Neural progenitor cell (in vitro differentiated cells): ENCODE measurements around the gene SHC2.

Experiments used
- EZH2phosphoT487 ChIP-seq: fragments of 200-600 bp; sonication (generic); IDR thresholded peaks from 2 replicates; pipeline ENCODE4 v1.6.1; 2017; ENCODE audit warnings: antibody characterized with exemption
- TF ChIP-seq, protein P1 (sequence below): fragments of 200-600 bp; sonication (generic); IDR thresholded peaks from 2 replicates; pipeline ENCODE4 v1.5.1; 2017; ENCODE audit warnings: antibody characterized with exemption, mild to moderate bottlenecking

DNA sequence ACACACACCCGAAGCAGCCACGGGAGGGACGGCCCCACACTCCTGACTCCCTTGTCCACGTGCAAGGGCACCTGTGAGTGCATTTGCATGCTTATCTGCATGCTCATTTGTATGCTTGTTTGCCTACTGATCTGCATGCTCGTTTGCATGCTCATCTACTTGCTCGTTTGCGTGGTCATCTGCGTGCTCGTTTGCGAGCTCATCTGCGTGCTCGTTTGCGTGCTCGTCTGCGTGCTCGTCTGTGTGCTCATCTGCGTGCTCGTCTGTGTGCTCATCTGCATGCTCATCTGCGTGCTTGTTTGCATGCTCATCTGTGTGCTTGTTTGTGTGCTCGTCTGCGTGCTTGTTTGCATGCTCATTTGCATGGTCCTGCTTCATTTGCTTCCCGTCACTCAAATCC is 23.8 kb downstream of the SHC2 start:
- TF ChIP-seq, protein P1, sequence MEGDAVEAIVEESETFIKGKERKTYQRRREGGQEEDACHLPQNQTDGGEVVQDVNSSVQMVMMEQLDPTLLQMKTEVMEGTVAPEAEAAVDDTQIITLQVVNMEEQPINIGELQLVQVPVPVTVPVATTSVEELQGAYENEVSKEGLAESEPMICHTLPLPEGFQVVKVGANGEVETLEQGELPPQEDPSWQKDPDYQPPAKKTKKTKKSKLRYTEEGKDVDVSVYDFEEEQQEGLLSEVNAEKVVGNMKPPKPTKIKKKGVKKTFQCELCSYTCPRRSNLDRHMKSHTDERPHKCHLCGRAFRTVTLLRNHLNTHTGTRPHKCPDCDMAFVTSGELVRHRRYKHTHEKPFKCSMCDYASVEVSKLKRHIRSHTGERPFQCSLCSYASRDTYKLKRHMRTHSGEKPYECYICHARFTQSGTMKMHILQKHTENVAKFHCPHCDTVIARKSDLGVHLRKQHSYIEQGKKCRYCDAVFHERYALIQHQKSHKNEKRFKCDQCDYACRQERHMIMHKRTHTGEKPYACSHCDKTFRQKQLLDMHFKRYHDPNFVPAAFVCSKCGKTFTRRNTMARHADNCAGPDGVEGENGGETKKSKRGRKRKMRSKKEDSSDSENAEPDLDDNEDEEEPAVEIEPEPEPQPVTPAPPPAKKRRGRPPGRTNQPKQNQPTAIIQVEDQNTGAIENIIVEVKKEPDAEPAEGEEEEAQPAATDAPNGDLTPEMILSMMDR, result no peak
- TF ChIP-seq EZH2phosphoT487, result no peak
